HG02798 (cell line): ENCODE results near the gene DACT2.
"Not testable (repeated sequence)": the region's sequence is repeated elsewhere in the genome, so short reads cannot be mapped to it uniquely, and the experiment has no call there.

ENCODE experiments used
- ATAC-seq: cut with Tn5 transposase; IDR thresholded peaks from one replicate; pipeline ENCODE4 v1.9.1; 2021; ENCODE audit warnings: mild to moderate bottlenecking; ENCODE audit not compliant: unreplicated experiment, poor library complexity

The DACT2 gene

GRCh38 chr6:168326294-168327261 is 7.0 kb upstream of the DACT2 start:
- no peak for ATAC-seq

GRCh38 chr6:168322966-168323365 is 3.4 kb upstream of the DACT2 start:
- ATAC-seq = no peak

GRCh38 chr6:168320634-168321033 is 1.1 kb upstream of the DACT2 start:
- no peak for ATAC-seq

- ATAC-seq = no peak
These were observed 848 bp downstream of the DACT2 start for GRCh38 chr6:168318579-168319278.

GRCh38 chr6:168318090-168318489 is 1.5 kb downstream of the DACT2 start:
- ATAC-seq = no peak

GRCh38 chr6:168315596-168315995 is 4.0 kb downstream of the DACT2 start:
- ATAC-seq = no peak

GRCh38 chr6:168314948-168315347 is 4.6 kb downstream of the DACT2 start:
- no peak for ATAC-seq

GRCh38 chr6:168314021-168314420 is 5.6 kb downstream of the DACT2 start:
- no peak for ATAC-seq

GRCh38 chr6:168313431-168314011 is 6.1 kb downstream of the DACT2 start:
- ATAC-seq = no peak

GRCh38 chr6:168312125-168312507 is 7.5 kb downstream of the DACT2 start:
- ATAC-seq = not testable (repeated sequence)

- ATAC-seq = no peak
These were observed 8.0 kb downstream of the DACT2 start for GRCh38 chr6:168311410-168312124.

GRCh38 chr6:168310945-168311344 is 8.6 kb downstream of the DACT2 start:
- ATAC-seq = no peak

- ATAC-seq = no peak
These were observed 9.2 kb downstream of the DACT2 start for GRCh38 chr6:168310403-168310802.

GRCh38 chr6:168309997-168310396 is 9.6 kb downstream of the DACT2 start:
- ATAC-seq = no peak

- no peak for ATAC-seq
These were observed 10.4 kb downstream of the DACT2 start for GRCh38 chr6:168309183-168309582.

GRCh38 chr6:168308390-168309144 is 11.0 kb downstream of the DACT2 start:
- ATAC-seq = no peak

- no peak for ATAC-seq
These were observed 11.9 kb downstream of the DACT2 start for GRCh38 chr6:168307695-168308021.

GRCh38 chr6:168307015-168307694 is 12.4 kb downstream of the DACT2 start:
- no peak for ATAC-seq

GRCh38 chr6:168305863-168306262 is 13.7 kb downstream of the DACT2 start:
- no peak for ATAC-seq
